ENCODE results near the gene PPP1R3G.
"Not testable (repeated sequence)": the region's sequence is repeated elsewhere in the genome, so short reads cannot be mapped to it uniquely, and the experiment has no call there.

Gene PPP1R3G

DNA sequence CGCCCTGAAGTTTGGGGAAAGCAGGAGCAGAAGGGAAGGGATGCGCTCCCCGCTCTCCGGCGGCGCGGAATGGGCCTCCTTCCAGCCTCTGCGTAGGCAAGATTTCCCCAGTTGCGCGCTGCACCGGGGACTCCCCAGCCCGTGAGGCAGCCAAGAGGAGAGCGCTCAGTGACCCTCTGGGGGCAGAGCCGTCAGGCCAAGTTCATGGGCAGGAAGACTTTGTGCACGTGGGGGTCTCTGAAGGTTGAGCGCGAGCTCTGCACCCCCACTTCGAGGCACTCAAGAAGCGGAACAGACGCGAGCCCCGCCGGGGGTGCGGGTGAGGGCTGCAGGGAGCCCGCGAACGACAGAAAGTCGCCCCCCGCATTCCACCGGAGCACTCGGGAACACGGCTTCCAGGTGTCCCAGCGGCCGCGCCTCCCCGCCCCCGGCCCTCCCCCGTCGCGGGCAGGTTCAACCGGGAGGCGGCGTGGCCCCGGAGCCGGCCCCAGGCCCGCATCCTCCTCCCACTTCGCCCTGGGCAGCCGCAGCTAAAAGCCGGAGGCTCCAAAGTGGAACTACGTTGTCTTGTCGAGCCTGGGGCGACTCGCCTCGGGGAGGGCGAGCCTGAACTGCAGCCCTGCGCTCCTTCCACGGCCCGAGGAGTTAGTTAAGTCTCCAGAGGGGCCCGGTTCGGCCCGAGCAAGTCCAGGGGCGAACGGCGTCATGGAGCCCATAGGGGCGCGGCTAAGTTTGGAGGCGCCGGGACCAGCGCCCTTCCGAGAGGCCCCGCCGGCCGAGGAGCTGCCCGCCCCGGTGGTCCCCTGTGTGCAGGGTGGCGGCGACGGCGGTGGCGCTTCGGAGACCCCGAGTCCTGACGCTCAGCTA is at the start of gene PPP1R3G:
PPP1R3G (plus strand) TSS at position 561 of the 867 bp plus-strand sequence; CDS start at position 706, 145 bp downstream.
- in situ Hi-C loops (cut with MboI; ENCODE audit: low sequenced_read_pairs), result no loop called here

- in situ Hi-C loops (cut with MboI; ENCODE audit: low sequenced_read_pairs), result no loop called here
These were observed 48.9 kb upstream of the PPP1R3G start for GRCh38 chr6:5036269-5036668.

GRCh38 chr6:5041955-5042354 is 43.2 kb upstream of the PPP1R3G start:
- in situ Hi-C loops (cut with MboI; ENCODE audit: low sequenced_read_pairs), result no loop called here

- in situ Hi-C loops (cut with MboI; ENCODE audit: low sequenced_read_pairs), result no loop called here
These were observed 42.7 kb upstream of the PPP1R3G start for GRCh38 chr6:5042436-5042835.

DNA sequence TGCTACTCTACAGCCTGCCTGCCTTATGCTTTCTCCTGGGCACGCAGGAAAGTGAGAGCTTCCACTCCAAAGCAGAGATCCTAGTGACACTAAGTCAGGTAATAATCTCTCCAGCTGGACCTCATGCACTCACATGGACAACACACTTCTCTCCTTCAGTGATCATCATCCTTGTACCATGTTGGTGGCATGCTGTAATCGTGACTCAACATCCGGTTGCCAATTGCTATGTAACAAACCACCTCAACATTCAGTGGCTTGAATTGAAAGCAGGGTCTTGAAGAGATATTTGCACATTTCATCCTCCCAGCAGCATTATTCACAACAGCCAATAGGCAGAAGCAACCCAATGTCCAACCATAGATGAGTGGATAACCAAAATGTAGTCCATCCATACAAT is 40.3 kb upstream of the PPP1R3G start:
- in situ Hi-C loops (cut with MboI; ENCODE audit: low sequenced_read_pairs), result no loop called here

GRCh38 chr6:5045416-5045815 is 39.7 kb upstream of the PPP1R3G start:
- in situ Hi-C loops (cut with MboI; ENCODE audit: low sequenced_read_pairs), result no loop called here

GRCh38 chr6:5046430-5046829 is 38.7 kb upstream of the PPP1R3G start:
- in situ Hi-C loops (cut with MboI; ENCODE audit: low sequenced_read_pairs), result no loop called here

GRCh38 chr6:5050009-5050408 is 35.1 kb upstream of the PPP1R3G start:
- in situ Hi-C loops (cut with MboI; ENCODE audit: low sequenced_read_pairs), result no loop called here

DNA sequence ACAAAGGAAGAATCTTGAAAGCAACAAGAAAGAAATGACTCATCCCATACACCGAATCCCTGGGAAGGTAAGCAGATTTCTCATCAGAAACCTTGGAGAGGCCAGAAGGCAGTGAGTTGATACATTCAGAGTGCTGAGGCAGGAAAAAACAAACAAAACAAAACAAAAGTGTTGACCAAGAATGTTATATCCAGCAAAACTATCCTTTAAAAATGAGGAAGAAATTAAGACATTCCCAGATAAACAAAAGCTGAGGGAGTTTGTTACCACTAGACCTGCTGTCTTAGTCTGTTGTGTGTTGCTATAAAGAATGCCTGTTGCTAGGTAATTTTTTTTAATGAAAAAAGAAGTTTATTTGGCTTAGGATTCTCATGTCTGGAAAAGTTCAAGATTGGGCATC is 33.7 kb upstream of the PPP1R3G start:
- in situ Hi-C loops (cut with MboI; ENCODE audit: low sequenced_read_pairs), result no loop called here

GRCh38 chr6:5053038-5053437 is 32.1 kb upstream of the PPP1R3G start:
- in situ Hi-C loops (cut with MboI; ENCODE audit: low sequenced_read_pairs), result no loop called here

- in situ Hi-C loops (cut with MboI; ENCODE audit: low sequenced_read_pairs), result no loop called here
These were observed 31.3 kb upstream of the PPP1R3G start for GRCh38 chr6:5053864-5054244.

DNA sequence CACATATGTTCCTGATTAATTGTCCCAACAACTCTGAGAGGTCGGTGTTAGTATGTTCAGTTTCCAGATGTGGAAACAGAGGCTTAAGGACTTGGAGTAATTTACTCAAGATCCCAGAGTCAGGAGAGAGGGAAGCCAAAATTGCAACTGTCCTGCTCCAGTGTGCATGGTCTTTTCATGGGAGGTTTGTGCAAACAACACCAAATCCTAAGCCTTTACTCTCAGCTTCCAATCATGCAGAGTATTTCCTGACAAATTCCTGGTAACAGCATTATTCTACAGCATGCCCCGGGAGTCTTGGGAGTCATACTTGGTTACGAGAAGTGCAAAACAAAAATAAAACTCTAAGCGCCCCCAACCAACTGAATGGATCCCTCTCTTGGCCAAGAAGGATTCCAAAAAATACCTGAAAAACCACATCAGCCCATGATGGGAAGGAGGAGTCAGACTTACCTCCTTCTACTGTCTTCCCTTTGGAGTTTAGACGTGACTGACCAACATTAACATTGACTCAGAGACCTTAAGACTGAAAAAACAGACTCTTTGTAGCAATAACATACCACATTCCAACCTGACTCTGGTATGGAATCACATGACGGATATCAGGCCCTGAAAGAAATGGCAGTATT is 30.8 kb upstream of the PPP1R3G start:
- in situ Hi-C loops (cut with MboI; ENCODE audit: low sequenced_read_pairs), result no loop called here

- in situ Hi-C loops (cut with MboI; ENCODE audit: low sequenced_read_pairs), result no loop called here
These were observed 30.0 kb upstream of the PPP1R3G start for GRCh38 chr6:5055118-5055517.

GRCh38 chr6:5058254-5058653 is 26.9 kb upstream of the PPP1R3G start:
- in situ Hi-C loops (cut with MboI; ENCODE audit: low sequenced_read_pairs), result no loop called here

DNA sequence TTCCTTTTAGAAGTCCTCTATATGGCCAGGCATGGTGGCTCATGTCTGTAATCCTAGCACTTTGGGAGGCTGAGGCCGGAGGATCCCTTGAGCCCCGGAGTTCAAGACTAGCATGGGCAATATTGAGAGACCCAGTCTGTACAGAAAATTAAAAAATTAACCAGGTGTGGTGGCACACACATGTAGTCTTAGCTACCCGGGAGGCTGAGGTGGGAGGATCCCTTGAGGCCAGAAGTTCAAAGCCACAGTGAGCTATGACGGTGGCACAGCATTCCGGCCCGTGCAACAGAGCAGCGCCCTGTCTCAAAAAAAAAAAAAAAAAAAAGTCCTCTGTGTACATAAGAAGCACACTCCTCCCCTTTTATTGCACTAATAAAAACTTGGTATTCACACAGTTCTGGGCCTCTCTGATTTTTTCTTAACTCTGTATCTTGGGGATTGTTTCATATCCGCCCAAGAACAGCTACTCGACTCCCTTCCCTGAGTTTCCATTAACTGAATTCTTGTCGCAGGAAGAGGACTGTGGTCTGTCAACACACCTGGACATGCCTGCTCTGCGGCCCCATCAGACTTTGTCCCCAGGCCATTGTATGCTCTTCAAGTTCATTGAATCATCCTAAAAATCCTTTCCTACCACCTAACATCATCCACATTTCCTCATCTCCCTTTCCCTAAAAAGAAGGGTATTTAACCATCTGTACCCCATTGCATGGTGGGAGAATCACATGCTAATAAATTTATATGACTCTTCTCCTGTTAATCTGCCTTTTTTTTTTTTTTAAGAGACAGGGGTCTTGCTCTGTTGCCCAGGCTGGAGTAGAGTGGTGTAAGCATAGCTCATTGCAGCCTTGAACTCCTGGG is 25.9 kb upstream of the PPP1R3G start:
- in situ Hi-C loops (cut with MboI; ENCODE audit: low sequenced_read_pairs), result no loop called here

- in situ Hi-C loops (cut with MboI; ENCODE audit: low sequenced_read_pairs), result not testable (repeated sequence)
These were observed 24.7 kb upstream of the PPP1R3G start for GRCh38 chr6:5060439-5060838.

DNA sequence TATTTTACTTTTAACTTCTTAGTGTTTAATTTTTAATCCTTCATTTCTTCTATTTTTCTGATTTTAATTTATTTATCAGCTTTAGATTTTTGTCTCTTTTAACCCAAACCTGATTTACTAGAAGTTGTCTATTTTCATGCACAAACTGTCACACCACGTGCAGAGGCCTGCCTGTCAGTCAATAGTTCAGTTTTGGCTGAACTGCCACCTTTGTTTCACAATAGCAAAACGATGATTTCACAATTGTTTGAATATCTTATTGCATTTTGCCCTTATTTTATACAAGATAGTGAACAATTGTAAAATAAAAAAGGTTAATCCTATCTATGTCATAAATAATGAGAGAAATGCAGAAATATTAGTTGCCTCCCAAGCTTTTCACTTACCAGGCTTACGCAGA is 24.0 kb upstream of the PPP1R3G start:
- in situ Hi-C loops (cut with MboI; ENCODE audit: low sequenced_read_pairs), result no loop called here

- in situ Hi-C loops (cut with MboI; ENCODE audit: low sequenced_read_pairs), result no loop called here
These were observed 21.5 kb upstream of the PPP1R3G start for GRCh38 chr6:5063617-5064016.

GRCh38 chr6:5066456-5067093 is 18.6 kb upstream of the PPP1R3G start:
- in situ Hi-C loops (cut with MboI; ENCODE audit: low sequenced_read_pairs), result no loop called here

DNA sequence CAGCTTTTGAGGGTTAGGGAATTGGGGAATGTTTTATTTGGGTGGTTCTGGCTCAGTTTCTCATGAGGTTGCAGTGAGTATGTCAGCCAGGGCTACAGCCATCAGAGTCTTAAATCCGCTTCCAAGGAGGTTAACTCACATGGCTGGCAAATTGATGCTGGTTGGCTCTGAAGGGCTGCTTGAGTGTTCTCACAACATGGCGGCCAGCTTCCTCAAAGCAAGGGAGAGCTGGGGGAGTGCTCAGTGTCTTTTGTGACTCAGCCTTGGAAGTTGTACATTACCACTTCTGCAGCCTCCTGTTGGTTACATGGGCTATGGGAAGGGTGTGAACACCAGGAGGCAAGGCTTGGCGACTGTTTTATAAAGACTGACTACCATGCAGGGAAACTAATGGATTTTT is 17.8 kb upstream of the PPP1R3G start:
- in situ Hi-C loops (cut with MboI; ENCODE audit: low sequenced_read_pairs), result no loop called here

DNA sequence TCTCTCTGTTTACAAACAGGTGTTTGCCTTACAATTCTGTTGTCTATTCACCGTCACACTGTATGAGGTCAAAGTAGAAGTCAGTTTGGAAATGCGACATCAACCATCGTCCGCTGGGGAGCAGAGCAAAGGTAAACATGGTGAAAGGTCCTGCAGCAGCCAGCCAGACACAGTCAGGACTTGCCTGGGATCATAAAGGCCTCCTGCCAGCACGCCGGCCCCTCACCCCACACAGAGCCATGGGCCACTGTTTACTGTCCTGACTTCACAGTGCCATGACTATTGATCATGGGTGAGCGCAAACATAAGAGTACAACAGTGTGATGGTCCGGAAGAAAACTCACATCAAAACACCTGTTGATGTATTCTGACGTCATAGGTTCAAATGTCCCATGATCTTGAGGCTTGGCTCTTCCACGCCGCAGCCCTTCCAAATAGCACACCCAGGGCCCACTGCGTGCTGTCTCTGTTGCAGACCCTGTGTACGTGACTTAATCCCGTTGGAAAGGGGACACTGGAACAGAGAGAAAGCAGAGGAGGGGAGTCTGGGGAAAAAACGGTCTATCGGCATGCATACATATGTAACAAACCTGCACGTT is 16.9 kb upstream of the PPP1R3G start:
- in situ Hi-C loops (cut with MboI; ENCODE audit: low sequenced_read_pairs), result no loop called here
